NCI-H2029 (cell line): ENCODE measurements around the gene TMEM219.

Experiments
- DNase-seq: peaks from one replicate; lab custom pipeline; 2025; lab: John Stamatoyannopoulos, UW

TMEM219 gene

GRCh38 chr16:29982560-29983419 lies 20.9 kb downstream of the TMEM219 start:
- no peak for DNase-seq

GRCh38 chr16:29983420-29984136 lies 21.7 kb downstream of the TMEM219 start:
- DNase-seq: no peak

GRCh38 chr16:29984137-29984763 lies 22.4 kb downstream of the TMEM219 start:
- DNase-seq: no peak

GRCh38 chr16:29984764-29985147 lies 22.9 kb downstream of the TMEM219 start:
- no peak for DNase-seq

- DNase-seq: no peak
Observed at GRCh38 chr16:29985271-29985811, 23.5 kb downstream of the TMEM219 start.

- no peak for DNase-seq
Observed at GRCh38 chr16:29986231-29986630, 24.4 kb downstream of the TMEM219 start.

- DNase-seq: no peak
Observed at GRCh38 chr16:29986931-29987330, 25.1 kb downstream of the TMEM219 start.

- no peak for DNase-seq
Observed at GRCh38 chr16:29987371-29988085, 25.6 kb downstream of the TMEM219 start.

GRCh38 chr16:29988346-29989075 lies 26.6 kb downstream of the TMEM219 start:
- no peak for DNase-seq

GRCh38 chr16:29989111-29989858 lies 27.4 kb downstream of the TMEM219 start:
- DNase-seq: no peak

- no peak for DNase-seq
Observed at GRCh38 chr16:29990034-29990433, 28.2 kb downstream of the TMEM219 start.

- DNase-seq: no peak
Observed at GRCh38 chr16:29990883-29991570, 29.1 kb downstream of the TMEM219 start.

GRCh38 chr16:29991571-29991904 lies 29.7 kb downstream of the TMEM219 start:
- no peak for DNase-seq

- DNase-seq: no peak
Observed at GRCh38 chr16:29992344-29992967, 30.6 kb downstream of the TMEM219 start.

- DNase-seq: no peak
Observed at GRCh38 chr16:29993191-29993902, 31.5 kb downstream of the TMEM219 start.

- DNase-seq: no peak
Observed at GRCh38 chr16:29993903-29994599, 32.2 kb downstream of the TMEM219 start.

- DNase-seq: no peak
Observed at GRCh38 chr16:29994600-29995323, 32.9 kb downstream of the TMEM219 start.
